ENCODE results near the gene FOCAD.
"Not testable (repeated sequence)": the region's sequence is repeated elsewhere in the genome, so short reads cannot be mapped to it uniquely, and the experiment has no call there.

FOCAD gene, protein sequence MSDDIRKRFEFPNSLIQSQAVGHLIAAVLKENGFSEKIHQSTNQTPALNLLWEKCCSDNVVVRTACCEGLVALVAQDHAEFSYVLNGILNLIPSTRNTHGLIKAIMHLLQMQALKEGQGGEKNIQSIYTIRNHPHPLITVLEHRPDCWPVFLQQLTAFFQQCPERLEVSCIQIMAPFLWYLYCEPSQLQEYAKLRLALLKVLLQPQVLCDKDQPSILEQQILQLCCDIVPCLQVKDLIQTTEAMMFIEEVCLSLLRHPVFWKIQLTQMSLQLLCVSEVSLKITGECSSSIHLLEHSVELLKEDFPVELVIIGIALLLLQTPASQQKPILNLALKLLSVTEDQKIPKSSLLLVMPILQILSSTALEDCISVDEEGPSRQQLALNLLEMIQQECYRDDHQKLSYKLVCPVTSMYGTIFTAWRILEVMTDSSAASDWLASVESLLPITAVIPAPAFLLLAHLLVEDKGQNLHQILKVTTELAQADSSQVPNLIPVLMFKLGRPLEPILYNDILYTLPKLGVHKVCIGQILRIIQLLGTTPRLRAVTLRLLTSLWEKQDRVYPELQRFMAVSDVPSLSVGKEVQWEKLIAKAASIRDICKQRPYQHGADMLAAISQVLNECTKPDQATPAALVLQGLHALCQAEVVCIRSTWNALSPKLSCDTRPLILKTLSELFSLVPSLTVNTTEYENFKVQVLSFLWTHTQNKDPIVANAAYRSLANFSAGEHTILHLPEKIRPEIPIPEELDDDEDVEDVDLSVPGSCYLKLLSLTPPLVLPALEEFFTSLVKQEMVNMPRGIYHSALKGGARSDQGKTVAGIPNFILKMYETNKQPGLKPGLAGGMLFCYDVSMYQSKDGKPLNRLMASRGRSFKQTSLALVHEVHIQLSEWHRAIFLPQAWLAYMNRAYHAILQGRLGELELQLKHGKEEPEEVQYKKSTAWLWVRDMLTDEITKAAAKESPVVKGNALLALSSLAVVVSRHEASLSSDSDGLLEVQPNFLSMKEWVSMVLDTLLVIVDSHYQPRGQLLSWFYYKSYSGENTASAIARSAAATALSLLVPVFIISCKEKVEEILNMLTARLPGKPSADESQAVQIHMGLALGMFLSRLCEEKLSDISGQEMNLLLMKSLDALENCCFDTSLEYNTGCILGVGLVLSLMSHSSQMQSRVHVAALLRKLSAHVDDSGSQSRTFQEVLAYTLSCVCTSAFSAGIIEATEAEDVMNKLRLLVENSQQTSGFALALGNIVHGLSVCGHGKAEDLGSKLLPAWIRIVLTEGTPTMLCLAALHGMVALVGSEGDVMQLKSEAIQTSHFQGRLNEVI (N-terminal part only)

DNA sequence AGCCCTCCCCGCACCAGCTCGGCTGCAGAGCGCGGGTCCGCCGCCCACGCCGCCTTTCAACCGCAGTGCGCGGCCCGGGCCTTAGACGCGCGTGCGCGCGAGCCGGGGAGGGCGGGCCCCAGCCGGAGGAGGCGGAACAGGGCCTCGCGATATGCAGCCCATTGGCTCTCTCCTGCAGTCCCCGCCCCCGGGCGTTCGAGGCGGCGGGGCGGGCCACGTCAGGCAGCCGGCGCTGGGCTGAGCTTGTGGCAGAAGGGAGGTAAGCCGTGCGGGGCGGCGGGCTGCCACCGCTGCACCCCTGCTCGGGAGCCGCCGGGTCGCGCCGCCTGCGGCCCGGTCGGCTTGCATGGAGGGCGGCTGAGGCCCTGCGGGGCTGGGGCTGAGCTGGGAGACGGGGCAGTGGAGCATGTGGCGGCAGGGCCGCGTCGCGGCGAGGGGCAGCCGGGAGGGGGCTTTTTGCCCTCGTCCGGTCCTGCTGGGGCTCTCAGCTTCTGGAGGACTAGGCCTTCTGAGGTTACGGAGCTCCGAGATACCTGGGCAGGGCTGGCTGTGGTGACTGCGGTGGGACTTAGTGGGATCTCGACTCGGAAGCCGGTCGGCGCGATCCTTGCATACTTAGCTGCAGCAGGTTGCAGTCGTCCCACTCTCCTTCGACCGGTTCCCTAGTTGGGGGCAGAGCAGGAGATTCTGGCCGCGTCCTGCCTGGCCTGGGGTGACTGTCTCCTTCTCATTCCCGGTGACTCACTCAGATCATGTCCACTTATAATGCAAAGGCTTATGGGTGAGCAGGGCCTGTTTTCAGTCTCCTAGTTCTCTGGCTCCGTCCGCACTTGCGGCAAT, at the start of gene FOCAD:
FOCAD (plus strand) TSS at position 225 of the 840 bp plus-strand sequence. CDS start 31,095 bp downstream, outside the sequence.
- peak; percentile 98 for DNase-seq

DNA sequence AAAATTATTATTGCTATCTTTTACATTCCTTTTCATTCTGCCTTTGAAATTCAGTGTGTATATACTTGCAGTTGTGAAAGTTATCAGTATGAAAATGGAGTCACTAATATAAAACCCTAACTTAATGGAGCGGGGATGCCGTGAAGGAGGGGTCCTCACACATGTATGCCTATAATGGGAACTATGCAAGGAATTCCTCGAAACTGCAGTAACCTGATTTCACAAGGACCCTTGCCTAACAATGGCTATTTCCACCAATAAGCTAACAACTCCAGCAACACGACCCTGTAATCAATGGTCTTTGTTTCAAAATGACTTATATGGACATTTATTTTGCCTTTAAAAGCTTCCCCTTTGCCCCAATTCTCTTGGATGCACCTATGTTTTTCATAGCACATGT, 49.2 kb upstream of the FOCAD start:
- DNase-seq = no peak

DNA sequence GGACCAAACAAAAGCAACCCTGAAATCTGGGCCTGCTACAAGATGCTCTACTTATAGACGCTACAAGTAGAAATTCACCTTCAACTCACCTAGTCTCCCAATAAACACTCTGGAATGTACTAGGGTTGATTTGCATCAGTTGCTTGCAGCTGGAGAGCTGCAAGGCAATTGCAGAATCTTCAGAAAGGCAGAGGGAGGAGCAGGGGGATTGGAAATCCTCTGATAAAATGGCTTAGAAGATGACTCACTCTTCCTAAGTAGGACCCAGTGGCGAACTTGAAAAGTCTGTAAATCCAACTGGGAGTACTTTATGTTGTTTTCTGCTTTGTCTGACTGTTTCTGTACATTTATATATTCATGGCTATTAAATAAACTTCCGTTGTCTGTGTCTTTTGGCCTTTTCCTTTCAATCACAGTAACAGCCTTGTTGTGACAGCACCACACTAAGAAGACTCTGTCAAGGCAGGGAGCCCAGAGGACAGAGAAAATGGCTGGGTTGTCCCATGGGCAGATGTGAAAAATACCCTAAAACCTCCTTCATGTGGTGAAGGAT, 47.1 kb upstream of the FOCAD start:
- DNase-seq = no peak

DNA sequence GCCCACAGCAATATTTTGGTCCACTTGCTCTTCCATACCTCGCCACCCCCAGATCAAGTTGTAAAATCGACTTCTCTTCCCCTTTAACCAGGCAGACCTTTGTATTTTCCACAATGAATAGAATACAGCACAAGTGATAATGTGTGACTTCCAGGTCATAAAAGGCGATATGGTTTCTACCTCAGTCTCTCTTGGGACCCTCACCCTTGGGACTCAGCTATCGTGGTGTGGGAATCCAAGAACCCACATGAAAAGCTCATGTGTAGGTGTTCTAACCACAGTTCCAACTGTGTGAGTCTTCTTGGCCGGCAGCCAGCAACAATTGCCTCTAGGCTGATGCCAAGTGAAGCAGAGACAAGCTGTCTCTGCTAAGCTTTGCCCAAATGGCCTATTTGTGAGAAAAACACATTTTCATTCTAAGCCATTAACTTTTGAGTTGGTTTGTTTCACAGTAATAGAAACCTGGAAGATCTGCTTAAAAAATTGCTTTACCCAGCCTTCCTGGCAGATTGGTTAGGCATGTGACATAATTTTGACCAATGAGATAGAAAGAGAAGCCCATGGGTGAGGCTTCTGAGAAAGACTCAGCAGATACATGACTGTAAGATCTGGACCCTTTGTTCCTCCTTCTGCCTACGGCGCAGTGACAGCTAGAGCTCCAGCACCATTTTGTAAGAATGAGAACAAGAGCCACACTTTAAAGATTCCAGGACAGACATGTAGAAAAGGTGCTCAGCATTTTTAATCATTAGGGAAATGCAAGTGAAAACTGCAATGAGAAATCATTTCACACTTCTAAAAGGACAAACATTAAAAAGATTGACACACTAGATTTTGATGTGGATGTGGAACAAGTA, 43.5 kb upstream of the FOCAD start:
- DNase-seq = peak; percentile 17

DNA sequence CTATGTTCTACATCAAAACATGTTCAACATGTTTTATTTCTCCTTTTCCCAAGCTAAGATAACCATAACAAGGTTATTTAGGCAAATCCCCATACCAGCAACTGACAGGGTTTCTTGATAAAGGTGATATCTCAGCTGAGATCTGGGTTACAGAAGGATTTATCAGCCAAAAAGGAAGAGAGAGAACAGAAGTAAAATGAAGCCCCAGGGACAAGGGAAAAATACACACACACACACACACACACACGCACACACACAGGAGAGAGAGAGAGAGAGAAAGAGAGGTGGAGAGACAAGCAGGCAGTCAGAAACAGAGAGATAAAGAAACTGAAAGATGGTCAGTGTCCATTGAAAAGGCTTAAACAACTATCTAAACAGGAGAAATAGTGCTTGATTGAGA, 42.0 kb upstream of the FOCAD start:
- DNase-seq = no peak

DNA sequence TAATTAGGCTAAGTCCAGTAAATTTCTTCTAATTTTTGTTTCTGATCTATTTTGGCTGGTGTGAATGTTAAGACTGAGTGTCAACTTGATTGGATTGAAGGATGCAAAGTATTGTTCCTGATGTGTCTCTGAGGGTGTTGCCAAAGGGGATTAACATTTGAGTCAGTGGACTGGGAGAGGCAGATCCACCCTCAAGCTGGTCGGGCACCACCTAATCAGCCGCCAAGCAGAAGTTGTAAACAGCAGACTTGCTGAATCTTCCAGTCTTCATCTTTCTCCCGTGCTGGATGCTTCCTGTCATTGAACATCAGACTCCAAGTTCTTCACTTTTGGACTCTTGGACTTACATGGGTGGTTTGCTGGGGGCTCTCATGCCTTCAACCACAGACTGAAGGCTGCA, 40.4 kb upstream of the FOCAD start:
- no peak for DNase-seq

DNA sequence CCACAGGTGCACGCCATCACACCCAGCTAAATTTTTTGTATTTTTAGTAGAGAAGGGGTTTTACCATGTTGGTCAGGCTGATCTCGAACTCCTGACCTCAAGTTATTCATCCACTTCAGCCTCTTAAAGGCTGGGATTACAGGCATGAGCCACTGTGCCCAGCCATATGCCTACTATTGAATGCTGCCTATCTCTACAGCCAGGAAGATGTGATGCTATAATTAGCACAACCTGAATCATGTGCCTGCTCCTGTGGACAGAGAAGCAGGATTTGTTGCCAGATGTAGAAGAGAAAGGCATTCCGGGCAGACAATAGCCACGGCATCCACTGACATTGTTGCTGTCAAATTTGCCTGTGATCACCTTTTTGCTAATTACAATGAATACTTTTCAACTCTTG, 37.4 kb upstream of the FOCAD start:
- DNase-seq = no peak

DNA sequence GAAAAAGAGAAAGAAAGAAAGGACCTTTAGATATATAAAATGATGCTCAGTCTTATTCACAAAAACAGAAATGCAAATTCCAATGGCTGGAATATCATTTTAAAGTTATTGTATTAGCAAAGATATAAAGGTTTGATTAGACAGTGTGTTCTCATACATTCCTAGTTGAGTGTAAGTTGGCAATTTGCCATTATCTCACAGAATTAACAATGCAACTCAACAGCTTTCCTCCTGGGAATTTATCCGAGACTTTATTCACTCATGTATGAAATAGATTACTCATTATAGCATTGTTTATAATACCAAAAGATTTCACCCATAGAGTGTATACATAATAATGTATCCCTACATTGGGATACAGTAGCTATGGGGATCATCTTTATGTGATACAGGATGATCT, 34.7 kb upstream of the FOCAD start:
- no peak for DNase-seq

DNA sequence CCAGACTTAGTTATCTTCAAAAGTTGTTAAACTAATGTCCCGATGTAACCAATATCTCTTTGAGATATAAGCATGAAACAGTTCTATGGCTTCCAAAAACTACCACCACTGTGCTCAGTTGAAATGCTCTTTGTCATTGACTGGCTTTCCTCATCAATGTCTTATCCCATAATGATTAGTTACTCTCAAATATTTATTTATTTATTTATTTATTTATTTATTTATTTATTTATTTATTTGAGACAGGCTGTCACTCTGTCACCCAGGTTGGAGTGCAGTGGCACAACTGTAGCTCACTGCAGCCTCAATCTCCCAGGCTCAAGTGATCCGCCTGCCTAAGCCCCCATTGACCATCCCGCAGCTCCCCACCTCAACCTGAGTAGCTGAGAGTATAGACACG, 33.7 kb upstream of the FOCAD start:
- DNase-seq = no peak

DNA sequence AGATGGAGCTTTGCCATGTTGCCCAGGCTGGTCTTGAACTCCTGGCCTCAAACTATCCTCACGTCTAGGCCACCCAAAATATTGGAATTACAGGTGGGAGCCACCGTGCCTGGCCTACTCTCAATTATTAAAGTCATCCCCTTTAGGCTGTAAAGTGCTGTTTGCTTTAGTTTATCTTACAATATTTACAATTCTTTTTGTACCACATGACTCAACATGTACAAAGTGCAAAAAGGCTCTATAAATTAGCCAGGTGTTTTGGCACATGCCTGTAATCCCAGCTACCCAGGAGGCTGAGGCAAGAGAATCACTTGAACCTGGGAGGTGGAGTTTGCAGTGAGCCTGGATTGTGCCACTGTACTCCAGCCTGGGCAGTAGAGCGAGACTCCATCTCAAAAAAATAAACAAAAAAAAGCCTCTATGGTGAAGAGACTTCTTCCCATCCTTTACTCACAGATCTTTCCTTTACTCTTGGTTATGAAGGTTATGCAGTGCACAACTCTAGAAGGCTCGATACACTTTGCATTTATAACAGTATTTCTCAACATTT, 33.2 kb upstream of the FOCAD start:
- DNase-seq = no peak

DNA sequence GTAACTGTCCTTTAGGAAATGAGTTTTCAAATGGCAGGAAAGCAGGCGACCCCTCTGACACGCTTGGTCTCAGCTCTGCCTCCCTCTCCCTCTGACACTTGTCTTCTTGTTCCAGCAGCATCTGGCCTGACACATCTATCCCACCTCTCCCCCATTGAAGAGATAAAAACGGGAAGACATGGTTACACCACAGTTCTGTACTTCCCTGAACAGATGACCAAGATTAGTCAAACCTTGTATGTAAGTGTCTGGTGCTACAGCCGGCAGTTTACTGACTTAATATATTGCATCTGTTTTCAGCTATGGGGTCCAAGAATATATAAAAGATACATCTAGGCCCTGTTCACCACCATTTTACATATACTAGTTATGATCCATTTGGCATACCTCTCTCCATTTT, 32.1 kb upstream of the FOCAD start:
- DNase-seq = no peak

DNA sequence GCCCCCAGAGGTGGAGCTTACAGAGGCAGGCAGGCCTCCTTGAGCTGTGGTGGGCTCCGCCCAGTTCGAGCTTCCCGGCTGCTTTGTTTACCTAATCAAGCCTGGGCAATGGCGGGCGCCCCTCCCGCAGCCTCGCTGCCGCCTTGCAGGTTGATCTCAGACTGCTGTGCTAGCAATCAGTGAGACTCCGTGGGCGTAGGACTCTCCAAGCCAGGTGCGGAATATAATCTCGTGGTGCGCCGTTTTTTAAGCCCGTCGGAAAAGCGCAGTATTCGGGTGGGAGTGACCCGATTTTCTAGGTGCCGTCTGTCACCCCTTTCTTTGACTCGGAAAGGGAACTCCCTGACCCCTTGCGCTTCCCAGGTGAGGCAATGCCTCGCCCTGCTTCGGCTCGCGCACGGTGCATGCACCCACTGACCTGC, 25.8 kb upstream of the FOCAD start:
- not testable (repeated sequence) for DNase-seq

DNA sequence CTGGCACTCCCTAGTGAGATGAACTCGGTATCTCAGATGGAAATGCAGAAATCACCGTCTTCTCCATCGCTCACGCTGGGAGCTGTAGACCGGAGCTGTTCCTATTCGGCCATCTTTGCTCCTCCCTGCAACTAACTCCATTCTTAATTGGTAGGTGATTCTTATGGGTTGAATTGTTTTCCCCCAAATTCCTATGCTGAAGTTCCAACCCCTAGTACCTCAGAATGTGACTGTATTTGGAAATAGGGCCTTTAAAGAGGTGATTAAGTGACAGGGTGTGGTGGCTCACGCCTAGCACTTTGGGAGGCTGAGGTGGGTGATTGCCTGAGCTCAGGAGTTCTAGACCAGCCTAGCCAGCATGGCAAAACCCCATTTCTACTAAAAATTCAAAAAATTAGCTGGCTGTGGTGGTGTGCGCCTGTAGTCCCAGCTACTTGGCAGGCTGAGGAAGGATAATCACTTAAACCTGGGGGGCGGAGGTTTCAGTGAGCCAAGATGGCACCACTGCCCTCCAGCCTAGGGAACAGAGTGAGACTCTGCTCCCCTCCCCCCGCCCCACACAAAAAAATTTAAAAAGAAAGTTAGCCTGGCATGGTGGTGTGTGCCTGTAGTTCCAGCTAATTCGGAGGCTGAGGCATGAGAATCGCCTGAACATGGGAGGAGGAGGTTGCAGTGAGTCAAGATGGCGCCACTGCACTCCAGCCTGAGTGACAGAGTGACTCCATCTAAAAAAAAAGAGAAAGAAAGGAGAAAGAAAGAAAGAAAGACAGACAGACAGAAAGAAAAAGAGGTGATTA, 25.2 kb upstream of the FOCAD start:
- DNase-seq = no peak

DNA sequence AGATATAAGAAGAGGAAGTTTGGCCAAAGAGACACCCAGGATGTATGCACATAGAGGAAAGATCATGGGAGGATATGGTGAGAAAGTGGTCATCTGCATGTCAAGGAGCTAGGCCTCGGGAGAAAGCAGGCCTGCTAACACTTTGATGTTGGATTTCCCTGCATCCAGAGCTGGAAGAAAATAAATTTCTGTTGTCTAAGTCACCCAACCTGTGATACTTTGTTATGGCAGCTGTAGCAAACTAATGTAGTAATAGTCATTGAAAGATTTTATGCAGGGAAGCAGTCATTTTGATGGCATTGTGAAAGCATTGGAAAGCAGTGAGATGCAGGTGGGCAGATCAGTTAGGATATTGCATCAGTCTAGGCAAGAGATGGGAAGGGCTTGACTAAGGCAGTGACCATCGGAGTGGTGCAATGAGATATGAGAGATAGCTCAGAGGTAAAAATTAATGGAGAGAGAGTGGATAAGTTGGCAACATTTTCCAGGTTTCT, 24.5 kb upstream of the FOCAD start:
- no peak for DNase-seq

DNA sequence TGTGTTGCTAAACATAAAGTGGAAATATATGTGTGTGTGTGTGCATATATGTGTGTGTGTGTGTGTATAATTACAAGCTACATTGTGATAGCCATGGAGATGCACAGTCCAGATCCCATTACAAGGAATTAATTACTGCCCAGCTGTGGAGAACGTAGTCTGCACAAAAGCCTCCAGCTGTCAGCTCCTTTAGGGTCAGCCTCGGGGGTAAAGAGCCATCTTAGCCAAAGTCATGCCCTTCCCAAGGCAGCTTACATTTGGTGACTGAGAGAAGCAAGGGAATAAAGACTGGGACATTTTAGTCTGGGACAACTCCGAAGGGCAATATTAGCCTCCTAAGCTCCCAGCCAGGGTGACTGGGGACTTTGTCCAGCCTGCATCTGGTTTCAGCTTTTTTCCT, 21.9 kb upstream of the FOCAD start:
- no peak for DNase-seq

DNA sequence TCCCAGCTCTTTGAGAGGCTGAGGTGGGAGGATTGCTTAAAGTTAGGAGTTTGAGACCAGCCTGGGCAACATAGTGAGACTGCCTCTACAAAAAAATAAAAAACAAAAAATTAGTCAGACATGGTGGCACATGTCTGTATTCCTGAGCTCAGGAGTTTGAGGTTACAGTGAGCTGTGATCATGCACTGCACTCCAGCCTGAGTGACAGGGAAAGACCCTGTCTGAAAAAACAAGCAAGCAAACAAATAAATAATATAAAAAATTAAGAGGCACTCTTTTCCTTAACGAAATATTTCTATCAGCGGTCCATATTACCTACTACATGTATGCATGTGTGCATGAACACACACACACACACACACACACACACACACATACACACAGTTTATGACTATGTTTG, 20.9 kb upstream of the FOCAD start:
- DNase-seq = no peak

DNA sequence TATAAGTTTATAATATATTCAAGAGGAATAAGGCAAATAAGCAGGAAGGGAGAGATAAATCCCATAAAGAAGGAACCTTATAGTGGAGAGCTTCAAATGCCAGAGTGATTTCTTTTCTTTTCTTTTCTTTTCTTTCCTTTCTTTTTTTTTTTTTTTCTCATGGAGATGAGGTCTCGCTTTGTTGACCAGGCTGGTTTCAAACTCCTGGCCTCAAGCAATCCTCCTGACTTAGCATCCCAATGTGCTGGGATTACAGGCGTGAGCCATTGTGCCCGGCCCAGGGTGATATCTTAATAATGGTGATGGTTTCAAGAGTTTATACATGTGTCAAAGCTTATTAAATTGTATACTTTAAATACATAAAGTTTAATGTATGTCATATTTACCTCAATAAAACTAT, 19.6 kb upstream of the FOCAD start:
- no peak for DNase-seq

DNA sequence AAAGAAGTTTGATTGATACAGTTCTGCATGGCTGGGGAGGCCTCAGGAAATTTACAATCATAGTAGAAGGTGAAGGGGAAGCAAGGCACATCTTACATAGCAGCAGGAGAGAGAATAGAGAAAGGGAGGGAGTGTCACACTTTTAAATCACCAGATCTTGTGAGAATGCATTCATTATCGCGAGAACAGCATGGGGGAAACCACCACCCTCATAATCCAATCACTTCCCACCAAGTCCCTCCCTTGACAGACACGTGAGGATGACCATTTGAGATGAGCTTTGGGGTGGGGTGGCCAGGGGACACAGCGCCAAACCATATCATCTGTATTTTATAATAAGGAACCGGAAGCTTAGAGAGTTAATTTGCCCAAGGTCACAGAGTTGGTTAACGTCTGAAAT, 13.7 kb upstream of the FOCAD start:
- DNase-seq = no peak

DNA sequence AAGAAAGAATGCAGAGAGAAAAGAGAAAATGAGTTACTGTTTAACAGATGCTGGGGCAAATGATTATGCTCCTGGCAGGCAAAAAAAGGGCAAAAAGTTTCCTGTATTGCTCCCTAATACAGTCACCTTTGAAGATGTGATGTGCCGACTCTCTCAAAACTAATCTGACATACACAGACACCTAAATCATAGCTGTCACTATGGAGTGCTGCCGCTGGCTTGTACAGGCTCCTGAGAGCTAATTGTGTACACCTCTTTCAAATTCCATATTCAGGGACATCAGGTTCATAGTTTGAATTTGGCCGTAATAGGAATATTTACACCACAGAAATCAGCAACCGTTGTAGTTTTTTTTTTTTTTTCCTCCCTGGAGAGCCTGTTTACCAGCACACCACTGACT, 12.4 kb upstream of the FOCAD start:
- DNase-seq = no peak
